ENCODE measurements around the gene ZNF280B.
"Not testable (repeated sequence)": the region's sequence is repeated elsewhere in the genome, so short reads cannot be mapped to it uniquely, and the experiment has no call there.

Gene ZNF280B

GRCh38 chr22:22520667-22521602, 12.4 kb upstream of the ZNF280B start:
- H3K36me3 ChIP-seq (ENCODE audit: control insufficient read depth in 2 of 2, insufficient read depth in 2 of 2, low read length in 2 of 2) = no peaks in the 10 kb centered on the region
- H3K27ac ChIP-seq (ENCODE audit: low read depth in 2 of 2, low read length in 2 of 2) = no peak overlapping the region
- no peaks in the 10 kb centered on the region for H3K9me3 ChIP-seq (ENCODE audit: control insufficient read depth in 2 of 2, low read length in 2 of 2)
- H3K27me3 ChIP-seq (ENCODE audit: control insufficient read depth in 2 of 2, insufficient read depth in 2 of 2, low read length in 2 of 2) = peaks cover 0 to 2% of the 10 kb centered on the region in 2 donors
- no peak overlapping the region for H3K9ac ChIP-seq (ENCODE audit: low read depth in 1 of 2, low read length in 2 of 2)
- no peak overlapping the region for H3K4me3 ChIP-seq (ENCODE audit: low read length in 2 of 2)
- no peaks in the 10 kb centered on the region for H3K4me1 ChIP-seq (ENCODE audit: control insufficient read depth in 2 of 2, insufficient read depth in 2 of 2, low read length in 2 of 2)

- Histone ChIP-seq H3K27me3 (ENCODE audit: control insufficient read depth in 2 of 2, insufficient read depth in 2 of 2, low read length in 2 of 2) (peaks cover 0 to 2% of the 10 kb centered on the region in 2 donors), H3K4me1 (ENCODE audit: control insufficient read depth in 2 of 2, insufficient read depth in 2 of 2, low read length in 2 of 2) (no peaks in the 10 kb centered on the region), H3K4me3 (ENCODE audit: low read length in 2 of 2) (no peak within 1 kb of the TSS), H3K9me3 (ENCODE audit: control insufficient read depth in 2 of 2, low read length in 2 of 2) (no peaks in the 10 kb centered on the region), H3K36me3 (ENCODE audit: control insufficient read depth in 2 of 2, insufficient read depth in 2 of 2, low read length in 2 of 2) (no peaks in the 10 kb centered on the region), H3K9ac (ENCODE audit: low read depth in 1 of 2, low read length in 2 of 2) (no peak within 1 kb of the TSS), H3K27ac (ENCODE audit: low read depth in 2 of 2, low read length in 2 of 2) (no peak within 1 kb of the TSS)
These were observed 11.6 kb upstream of the ZNF280B start, which contains the start of gene ZNF280A for GRCh38 chr22:22520020-22520656. Gene ZNF280A, minus strand, starts transcription at chr22:22520270. Its CDS starts 4,640 bp downstream, at chr22:22515630.

- no peak overlapping the region for H3K9ac ChIP-seq (ENCODE audit: low read depth in 1 of 2, low read length in 2 of 2)
- no peaks in the 10 kb centered on the region for H3K9me3 ChIP-seq (ENCODE audit: control insufficient read depth in 2 of 2, low read length in 2 of 2)
- H3K36me3 ChIP-seq (ENCODE audit: control insufficient read depth in 2 of 2, insufficient read depth in 2 of 2, low read length in 2 of 2) = no peaks in the 10 kb centered on the region
- H3K4me3 ChIP-seq (ENCODE audit: low read length in 2 of 2) = no peak overlapping the region
- H3K27ac ChIP-seq (ENCODE audit: low read depth in 2 of 2, low read length in 2 of 2) = no peak overlapping the region
- H3K4me1 ChIP-seq (ENCODE audit: control insufficient read depth in 2 of 2, insufficient read depth in 2 of 2, low read length in 2 of 2) = no peaks in the 10 kb centered on the region
- peaks cover 0 to 5% of the 10 kb centered on the region in 2 donors for H3K27me3 ChIP-seq (ENCODE audit: control insufficient read depth in 2 of 2, insufficient read depth in 2 of 2, low read length in 2 of 2)
These were observed 11.0 kb upstream of the ZNF280B start for GRCh38 chr22:22519591-22519990.

- Histone ChIP-seq H3K36me3 (ENCODE audit: control insufficient read depth in 2 of 2, insufficient read depth in 2 of 2, low read length in 2 of 2) (no peaks in the 10 kb centered on the region), H3K4me1 (ENCODE audit: control insufficient read depth in 2 of 2, insufficient read depth in 2 of 2, low read length in 2 of 2) (no peaks in the 10 kb centered on the region), H3K27me3 (ENCODE audit: control insufficient read depth in 2 of 2, insufficient read depth in 2 of 2, low read length in 2 of 2) (peaks cover 0 to 3% of the 10 kb centered on the region in 2 donors), H3K9ac (ENCODE audit: low read depth in 1 of 2, low read length in 2 of 2) (no peak overlapping the region), H3K27ac (ENCODE audit: low read depth in 2 of 2, low read length in 2 of 2) (no peak overlapping the region), H3K4me3 (ENCODE audit: low read length in 2 of 2) (no peak overlapping the region), H3K9me3 (ENCODE audit: control insufficient read depth in 2 of 2, low read length in 2 of 2) (no peaks in the 10 kb centered on the region)
These were observed 8.4 kb upstream of the ZNF280B start for GRCh38 chr22:22516992-22517391.

- Histone ChIP-seq H3K4me1 (ENCODE audit: control insufficient read depth in 2 of 2, insufficient read depth in 2 of 2, low read length in 2 of 2) (no peaks in the 10 kb centered on the region), H3K9ac (ENCODE audit: low read depth in 1 of 2, low read length in 2 of 2) (no peak overlapping the region), H3K27ac (ENCODE audit: low read depth in 2 of 2, low read length in 2 of 2) (no peak overlapping the region), H3K4me3 (ENCODE audit: low read length in 2 of 2) (no peak overlapping the region), H3K36me3 (ENCODE audit: control insufficient read depth in 2 of 2, insufficient read depth in 2 of 2, low read length in 2 of 2) (no peaks in the 10 kb centered on the region), H3K9me3 (ENCODE audit: control insufficient read depth in 2 of 2, low read length in 2 of 2) (no peaks in the 10 kb centered on the region), H3K27me3 (ENCODE audit: control insufficient read depth in 2 of 2, insufficient read depth in 2 of 2, low read length in 2 of 2) (peaks cover 3% of the 10 kb centered on the region in 2 donors)
These were observed 7.3 kb upstream of the ZNF280B start for GRCh38 chr22:22515890-22516289.

- H3K4me1 ChIP-seq (ENCODE audit: control insufficient read depth in 2 of 2, insufficient read depth in 2 of 2, low read length in 2 of 2); H3K9ac ChIP-seq (ENCODE audit: low read depth in 1 of 2, low read length in 2 of 2); H3K9me3 ChIP-seq (ENCODE audit: control insufficient read depth in 2 of 2, low read length in 2 of 2); H3K27ac ChIP-seq (ENCODE audit: low read depth in 2 of 2, low read length in 2 of 2); H3K4me3 ChIP-seq (ENCODE audit: low read length in 2 of 2); H3K36me3 ChIP-seq (ENCODE audit: control insufficient read depth in 2 of 2, insufficient read depth in 2 of 2, low read length in 2 of 2); H3K27me3 ChIP-seq (ENCODE audit: control insufficient read depth in 2 of 2, insufficient read depth in 2 of 2, low read length in 2 of 2): not testable (repeated sequence)
These were observed 5.9 kb upstream of the ZNF280B start for GRCh38 chr22:22514431-22514830.

- Histone ChIP-seq H3K27me3 (ENCODE audit: control insufficient read depth in 2 of 2, insufficient read depth in 2 of 2, low read length in 2 of 2) (peaks cover 3% of the 10 kb centered on the region in 2 donors), H3K4me1 (ENCODE audit: control insufficient read depth in 2 of 2, insufficient read depth in 2 of 2, low read length in 2 of 2) (peaks cover 0 to 3% of the 10 kb centered on the region in 2 donors), H3K36me3 (ENCODE audit: control insufficient read depth in 2 of 2, insufficient read depth in 2 of 2, low read length in 2 of 2) (no peaks in the 10 kb centered on the region), H3K9me3 (ENCODE audit: control insufficient read depth in 2 of 2, low read length in 2 of 2) (no peaks in the 10 kb centered on the region), H3K27ac (ENCODE audit: low read depth in 2 of 2, low read length in 2 of 2) (no peak overlapping the region), H3K4me3 (ENCODE audit: low read length in 2 of 2) (no peak overlapping the region), H3K9ac (ENCODE audit: low read depth in 1 of 2, low read length in 2 of 2) (no peak overlapping the region)
These were observed 5.1 kb upstream of the ZNF280B start for GRCh38 chr22:22513619-22514018.

GRCh38 chr22:22512951-22513350, 4.4 kb upstream of the ZNF280B start:
- Histone ChIP-seq H3K27me3 (ENCODE audit: control insufficient read depth in 2 of 2, insufficient read depth in 2 of 2, low read length in 2 of 2) (peaks cover 3% of the 10 kb centered on the region in 2 donors), H3K27ac (ENCODE audit: low read depth in 2 of 2, low read length in 2 of 2) (no peak overlapping the region), H3K4me3 (ENCODE audit: low read length in 2 of 2) (no peak overlapping the region), H3K36me3 (ENCODE audit: control insufficient read depth in 2 of 2, insufficient read depth in 2 of 2, low read length in 2 of 2) (no peaks in the 10 kb centered on the region), H3K9ac (ENCODE audit: low read depth in 1 of 2, low read length in 2 of 2) (no peak overlapping the region), H3K9me3 (ENCODE audit: control insufficient read depth in 2 of 2, low read length in 2 of 2) (no peaks in the 10 kb centered on the region), H3K4me1 (ENCODE audit: control insufficient read depth in 2 of 2, insufficient read depth in 2 of 2, low read length in 2 of 2) (peaks cover 3 to 5% of the 10 kb centered on the region in 2 donors)

GRCh38 chr22:22510833-22511232, 2.3 kb upstream of the ZNF280B start:
- H3K4me3 ChIP-seq (ENCODE audit: low read length in 2 of 2); H3K9me3 ChIP-seq (ENCODE audit: control insufficient read depth in 2 of 2, low read length in 2 of 2); H3K27ac ChIP-seq (ENCODE audit: low read depth in 2 of 2, low read length in 2 of 2); H3K36me3 ChIP-seq (ENCODE audit: control insufficient read depth in 2 of 2, insufficient read depth in 2 of 2, low read length in 2 of 2); H3K9ac ChIP-seq (ENCODE audit: low read depth in 1 of 2, low read length in 2 of 2); H3K4me1 ChIP-seq (ENCODE audit: control insufficient read depth in 2 of 2, insufficient read depth in 2 of 2, low read length in 2 of 2); H3K27me3 ChIP-seq (ENCODE audit: control insufficient read depth in 2 of 2, insufficient read depth in 2 of 2, low read length in 2 of 2): not testable (repeated sequence)

- not testable (repeated sequence) for H3K9ac ChIP-seq (ENCODE audit: low read depth in 1 of 2, low read length in 2 of 2); H3K27ac ChIP-seq (ENCODE audit: low read depth in 2 of 2, low read length in 2 of 2); H3K36me3 ChIP-seq (ENCODE audit: control insufficient read depth in 2 of 2, insufficient read depth in 2 of 2, low read length in 2 of 2); H3K27me3 ChIP-seq (ENCODE audit: control insufficient read depth in 2 of 2, insufficient read depth in 2 of 2, low read length in 2 of 2); H3K4me3 ChIP-seq (ENCODE audit: low read length in 2 of 2); H3K4me1 ChIP-seq (ENCODE audit: control insufficient read depth in 2 of 2, insufficient read depth in 2 of 2, low read length in 2 of 2); H3K9me3 ChIP-seq (ENCODE audit: control insufficient read depth in 2 of 2, low read length in 2 of 2)
These were observed 1.4 kb upstream of the ZNF280B start for GRCh38 chr22:22509912-22510311.
